ENCODE results near the gene SIM2. TPM values are rescaled to one million over a fixed set of nuclear protein-coding genes. Genes with fewer than 3 reads are reported as not detected.

The SIM2 gene
- total and polyA plus RNA-seq, 2 donors (not counting 1 experiment from before 2014, with no cell fraction given): 0.22 TPM; not detected in 1

GRCh38 chr21:36734367-36735200, 35.7 kb downstream of the SIM2 start:
- Histone ChIP-seq H3K4me2 (ENCODE audit: extremely low read depth, insufficient read depth, low read length) (no peak overlapping the region), H3K36me3 (ENCODE audit: control insufficient read depth, insufficient read depth, low read length) (no peaks in the 10 kb centered on the region), H3K4me3 (replicated peaks in 1 of 4; ENCODE audit: control extremely low read depth in 1 of 4, insufficient read depth in 1 of 4, low read depth in 3 of 4, low read length in 4 of 4) (no peak overlapping the region), H3K9me3 (ENCODE audit: control insufficient read depth, insufficient read depth, low read depth, low read length) (no peaks in the 10 kb centered on the region), H3K27me3 (ENCODE audit: control insufficient read depth, insufficient read depth, low read length) (peaks cover 6% of the 10 kb centered on the region), H3K4me1 (ENCODE audit: control insufficient read depth, extremely low read depth, insufficient read depth, low read length) (no peaks in the 10 kb centered on the region), H2AFZ (ENCODE audit: low read length) (no peak overlapping the region), H3K9ac (ENCODE audit: insufficient read depth, low read length) (no peak overlapping the region), H3K27ac (ENCODE audit: insufficient read depth, low read length) (no peak overlapping the region), H4K20me1 (ENCODE audit: control insufficient read depth, extremely low read depth, insufficient read depth, low read length) (no peaks in the 10 kb centered on the region), H3K79me2 (ENCODE audit: control insufficient read depth, insufficient read depth, low read length) (no peaks in the 10 kb centered on the region)
- TF ChIP-seq CTCF (conservative IDR thresholded peaks at IDR 0.05 in 1 of 2, IDR thresholded peaks at IDR 0.05 in 1 of 2; ENCODE audit: low read depth in 1 of 2, low read length in 2 of 2) (no peak), EZH2 (IDR thresholded peaks at IDR 0.05; ENCODE audit: low read length, missing control alignments) (no peak)
- DNase-seq (ENCODE audit: low read depth in 2 of 2): no peak

GRCh38 chr21:36735201-36735515, 36.2 kb downstream of the SIM2 start:
- Histone ChIP-seq H4K20me1 (ENCODE audit: control insufficient read depth, extremely low read depth, insufficient read depth, low read length) (no peaks in the 10 kb centered on the region), H3K4me2 (ENCODE audit: extremely low read depth, insufficient read depth, low read length) (no peak overlapping the region), H3K9ac (ENCODE audit: insufficient read depth, low read length) (no peak overlapping the region), H3K27me3 (ENCODE audit: control insufficient read depth, insufficient read depth, low read length) (peaks cover 6% of the 10 kb centered on the region), H3K4me3 (replicated peaks in 1 of 4; ENCODE audit: control extremely low read depth in 1 of 4, insufficient read depth in 1 of 4, low read depth in 3 of 4, low read length in 4 of 4) (no peak overlapping the region), H3K4me1 (ENCODE audit: control insufficient read depth, extremely low read depth, insufficient read depth, low read length) (no peaks in the 10 kb centered on the region), H3K36me3 (ENCODE audit: control insufficient read depth, insufficient read depth, low read length) (no peaks in the 10 kb centered on the region), H2AFZ (ENCODE audit: low read length) (no peak overlapping the region), H3K9me3 (ENCODE audit: control insufficient read depth, insufficient read depth, low read depth, low read length) (no peaks in the 10 kb centered on the region), H3K79me2 (ENCODE audit: control insufficient read depth, insufficient read depth, low read length) (no peaks in the 10 kb centered on the region), H3K27ac (ENCODE audit: insufficient read depth, low read length) (no peak overlapping the region)
- TF ChIP-seq CTCF (conservative IDR thresholded peaks at IDR 0.05 in 1 of 2, IDR thresholded peaks at IDR 0.05 in 1 of 2; ENCODE audit: low read depth in 1 of 2, low read length in 2 of 2) (no peak), EZH2 (IDR thresholded peaks at IDR 0.05; ENCODE audit: low read length, missing control alignments) (no peak)
- DNase-seq (ENCODE audit: low read depth in 2 of 2): no peak

- Histone ChIP-seq H3K36me3 (ENCODE audit: control insufficient read depth, insufficient read depth, low read length) (no peaks in the 10 kb centered on the region), H3K79me2 (ENCODE audit: control insufficient read depth, insufficient read depth, low read length) (no peaks in the 10 kb centered on the region), H3K27ac (ENCODE audit: insufficient read depth, low read length) (no peak overlapping the region), H3K27me3 (ENCODE audit: control insufficient read depth, insufficient read depth, low read length) (peaks cover 5% of the 10 kb centered on the region), H3K9ac (ENCODE audit: insufficient read depth, low read length) (no peak overlapping the region), H3K9me3 (ENCODE audit: control insufficient read depth, insufficient read depth, low read depth, low read length) (no peaks in the 10 kb centered on the region), H3K4me2 (ENCODE audit: extremely low read depth, insufficient read depth, low read length) (no peak overlapping the region), H3K4me1 (ENCODE audit: control insufficient read depth, extremely low read depth, insufficient read depth, low read length) (no peaks in the 10 kb centered on the region), H4K20me1 (ENCODE audit: control insufficient read depth, extremely low read depth, insufficient read depth, low read length) (no peaks in the 10 kb centered on the region), H2AFZ (ENCODE audit: low read length) (no peak overlapping the region), H3K4me3 (replicated peaks in 1 of 4; ENCODE audit: control extremely low read depth in 1 of 4, insufficient read depth in 1 of 4, low read depth in 3 of 4, low read length in 4 of 4) (no peak overlapping the region)
- no peak for TF ChIP-seq EZH2 (IDR thresholded peaks at IDR 0.05; ENCODE audit: low read length, missing control alignments)
- TF ChIP-seq CTCF (conservative IDR thresholded peaks at IDR 0.05 in 1 of 2, IDR thresholded peaks at IDR 0.05 in 1 of 2; ENCODE audit: low read depth in 1 of 2, low read length in 2 of 2): no peak
- no peak for DNase-seq (ENCODE audit: low read depth in 2 of 2)
These were observed 36.9 kb downstream of the SIM2 start for GRCh38 chr21:36735724-36736320.
